ENCODE measurements around the gene OPRM1. TPM values are rescaled to one million over a fixed set of nuclear protein-coding genes. Genes with fewer than 3 reads are reported as not detected.
A peak's percentile ranks its signal among the peaks of the same experiment; 100 is the strongest.

OPRM1 gene
- total and polyA plus RNA-seq, 4 experiments from 2014 or later, result not detected

- peaks cover 54% of the 10 kb centered on the region for H3K4me1 ChIP-seq (ENCODE audit: insufficient read depth, low read length)
- H3K36me3 Mint-ChIP-seq, result peaks cover 67% of the 10 kb centered on the region in 2 donors
- peaks cover 38 to 53% (median 41%) of the 10 kb centered on the region in 4 donors for H3K4me1 Mint-ChIP-seq
- H3K9me3 ChIP-seq (ENCODE audit: control insufficient read depth in 1 of 2, low read length in 2 of 2), result no peaks in the 10 kb centered on the region
- POLR2A ChIA-PET (ENCODE audit: partially characterized antibody), result interaction anchor here (1.7 kb wide), 1 partner anchor 15 kb away, joined by 5 read pairs; no protein-coding TSS in a partner anchor
- peak overlapping the region in 7 of 8 donors; percentile 25 to 85 (median 57) for H3K4me3 Mint-ChIP-seq
- no peaks in the 10 kb centered on the region for H3K27me3 Mint-ChIP-seq
- CTCF ChIA-PET (ENCODE audit: partially characterized antibody), result interaction anchor here (1.2 to 2.8 kb wide), 2 partner anchors 53 to 58 kb away, joined by 3 to 9 read pairs; no protein-coding TSS in a partner anchor
- intact Hi-C loops (cut with micrococcal nuclease), result loop anchor here (2.0 to 5.0 kb wide), 4 partner anchors 14 to 61 kb away; no protein-coding TSS in a partner anchor
- peak overlapping the region; percentile 53 to 90 (median 81) for H3K27ac Mint-ChIP-seq
- no peak overlapping the region for H3K4me3 ChIP-seq (ENCODE audit: low read length in 2 of 2)
- DNase-seq, result no peak
- peaks cover 32% of the 10 kb centered on the region for H3K36me3 ChIP-seq (ENCODE audit: insufficient read depth, low read length)
- H3K27me3 ChIP-seq (ENCODE audit: insufficient read depth, low read length), result no peaks in the 10 kb centered on the region
- H3K9me3 Mint-ChIP-seq, result no peaks in the 10 kb centered on the region
- no peak overlapping the region for H3K27ac ChIP-seq (ENCODE audit: low read depth, low read length)
These were observed 179.3 kb downstream of the OPRM1 start for GRCh38 chr6:154218301-154218700.

GRCh38 chr6:154218787-154219186 is 179.7 kb downstream of the OPRM1 start:
- Histone ChIP-seq H3K27ac (ENCODE audit: low read depth, low read length) (no peak overlapping the region), H3K9me3 (ENCODE audit: control insufficient read depth in 1 of 2, low read length in 2 of 2) (no peaks in the 10 kb centered on the region), H3K4me1 (ENCODE audit: insufficient read depth, low read length) (peaks cover 59% of the 10 kb centered on the region), H3K36me3 (ENCODE audit: insufficient read depth, low read length) (peaks cover 28% of the 10 kb centered on the region), H3K27me3 (ENCODE audit: insufficient read depth, low read length) (no peaks in the 10 kb centered on the region), H3K4me3 (ENCODE audit: low read length in 2 of 2) (no peak overlapping the region)
- Mint-ChIP-seq H3K27me3 (no peaks in the 10 kb centered on the region), H3K4me3 (peak overlapping the region; percentile 11 to 85 (median 62)), H3K36me3 (peaks cover 62 to 68% of the 10 kb centered on the region in 2 donors), H3K4me1 (peaks cover 41 to 58% (median 45%) of the 10 kb centered on the region in 4 donors), H3K9me3 (no peaks in the 10 kb centered on the region), H3K27ac (peak overlapping the region; percentile 69 to 90 (median 86))
- intact Hi-C loops (cut with micrococcal nuclease), result loop anchor here (1.0 to 5.0 kb wide), 5 partner anchors 14 to 61 kb away; no protein-coding TSS in a partner anchor
- ChIA-PET CTCF (ENCODE audit: partially characterized antibody) (interaction anchor here (2.8 kb wide), 1 partner anchor 58 kb away, joined by 9 read pairs; no protein-coding TSS in a partner anchor), POLR2A (ENCODE audit: partially characterized antibody) (interaction anchor here (1.7 kb wide), 1 partner anchor 15 kb away, joined by 5 read pairs; no protein-coding TSS in a partner anchor)
- no peak for DNase-seq

- intact Hi-C loops (cut with micrococcal nuclease), result loop anchor here (1.0 to 5.0 kb wide), 5 partner anchors 14 to 62 kb away; no protein-coding TSS in a partner anchor
- H3K36me3 ChIP-seq (ENCODE audit: insufficient read depth, low read length), result peaks cover 26% of the 10 kb centered on the region
- Mint-ChIP-seq H3K36me3 (peaks cover 58 to 65% of the 10 kb centered on the region in 2 donors), H3K9me3 (no peaks in the 10 kb centered on the region), H3K27me3 (no peaks in the 10 kb centered on the region), H3K4me1 (peaks cover 45 to 63% (median 50%) of the 10 kb centered on the region in 4 donors), H3K27ac (peak overlapping the region; percentile 6 to 90 (median 86)), H3K4me3 (peak overlapping the region; percentile 11 to 85 (median 62))
- H3K27ac ChIP-seq (ENCODE audit: low read depth, low read length), result no peak overlapping the region
- no peaks in the 10 kb centered on the region for H3K9me3 ChIP-seq (ENCODE audit: control insufficient read depth in 1 of 2, low read length in 2 of 2)
- peaks cover 64% of the 10 kb centered on the region for H3K4me1 ChIP-seq (ENCODE audit: insufficient read depth, low read length)
- CTCF ChIA-PET (ENCODE audit: partially characterized antibody), result interaction anchor here (0.9 to 2.8 kb wide), 3 partner anchors 47 to 57 kb away, joined by 3 to 9 read pairs (median 4); no protein-coding TSS in a partner anchor
- H3K4me3 ChIP-seq (ENCODE audit: low read length in 2 of 2), result no peak overlapping the region
- no peaks in the 10 kb centered on the region for H3K27me3 ChIP-seq (ENCODE audit: insufficient read depth, low read length)
- POLR2A ChIA-PET (ENCODE audit: partially characterized antibody), result interaction anchor here (1.7 kb wide), 1 partner anchor 14 kb away, joined by 5 read pairs; no protein-coding TSS in a partner anchor
- no peak for DNase-seq
These were observed 180.2 kb downstream of the OPRM1 start for GRCh38 chr6:154219250-154219649.

- peaks cover 26% of the 10 kb centered on the region for H3K36me3 ChIP-seq (ENCODE audit: insufficient read depth, low read length)
- Mint-ChIP-seq H3K27ac (peak overlapping the region; percentile 8 to 68 (median 27)), H3K4me3 (no peak overlapping the region)
These were observed 183.7 kb downstream of the OPRM1 start for GRCh38 chr6:154222716-154223115.

GRCh38 chr6:154223296-154223695 is 184.3 kb downstream of the OPRM1 start:
- peaks cover 53 to 81% (median 69%) of the 10 kb centered on the region in 4 donors for H3K4me1 Mint-ChIP-seq
- no peaks in the 10 kb centered on the region for H3K9me3 ChIP-seq (ENCODE audit: control insufficient read depth in 1 of 2, low read length in 2 of 2)
- intact Hi-C loops (cut with micrococcal nuclease), result no loop called here
- DNase-seq, result no peak
- POLR2A ChIA-PET (ENCODE audit: partially characterized antibody), result interaction anchor here (1.1 to 2.5 kb wide), 5 partner anchors 10 to 66 kb away, joined by 3 to 14 read pairs (median 10); no protein-coding TSS in a partner anchor
- no peak overlapping the region for H3K4me3 ChIP-seq (ENCODE audit: low read length in 2 of 2)
- H3K27me3 ChIP-seq (ENCODE audit: insufficient read depth, low read length), result no peaks in the 10 kb centered on the region
- H3K36me3 Mint-ChIP-seq, result peaks cover 52 to 53% of the 10 kb centered on the region in 2 donors
- H3K27ac Mint-ChIP-seq, result peak overlapping the region in 5 of 7 donors; percentile 22 to 68 (median 45)
- H3K4me3 Mint-ChIP-seq, result no peak overlapping the region
- peaks cover 26% of the 10 kb centered on the region for H3K36me3 ChIP-seq (ENCODE audit: insufficient read depth, low read length)
- H3K9me3 Mint-ChIP-seq, result no peaks in the 10 kb centered on the region
- H3K4me1 ChIP-seq (ENCODE audit: insufficient read depth, low read length), result peaks cover 77% of the 10 kb centered on the region
- CTCF ChIA-PET (ENCODE audit: partially characterized antibody), result interaction anchor here (1.3 to 2.8 kb wide), 4 partner anchors 12 to 54 kb away, joined by 3 to 16 read pairs (median 5); no protein-coding TSS in a partner anchor
- H3K27ac ChIP-seq (ENCODE audit: low read depth, low read length), result no peak overlapping the region
- H3K27me3 Mint-ChIP-seq, result no peaks in the 10 kb centered on the region

More at GRCh38 chr6:154222716-154223115, 183.7 kb downstream of the OPRM1 start:
- H3K27me3 Mint-ChIP-seq, result no peaks in the 10 kb centered on the region
- ChIA-PET POLR2A (ENCODE audit: partially characterized antibody) (interaction anchor here (1.1 to 2.5 kb wide), 4 partner anchors 10 to 27 kb away, joined by 3 to 14 read pairs (median 8); no protein-coding TSS in a partner anchor), CTCF (ENCODE audit: partially characterized antibody) (interaction anchor here (0.8 to 2.8 kb wide), 5 partner anchors 9 to 55 kb away, joined by 3 to 16 read pairs (median 4); no protein-coding TSS in a partner anchor)
- Histone ChIP-seq H3K4me1 (ENCODE audit: insufficient read depth, low read length) (peaks cover 83% of the 10 kb centered on the region), H3K9me3 (ENCODE audit: control insufficient read depth in 1 of 2, low read length in 2 of 2) (no peaks in the 10 kb centered on the region), H3K4me3 (ENCODE audit: low read length in 2 of 2) (no peak overlapping the region), H3K27ac (ENCODE audit: low read depth, low read length) (no peak overlapping the region), H3K27me3 (ENCODE audit: insufficient read depth, low read length) (no peaks in the 10 kb centered on the region)
- intact Hi-C loops (cut with micrococcal nuclease), result no loop called here
- peaks cover 52 to 58% of the 10 kb centered on the region in 2 donors for H3K36me3 Mint-ChIP-seq
- H3K4me1 Mint-ChIP-seq, result peaks cover 55 to 82% (median 70%) of the 10 kb centered on the region in 4 donors
- DNase-seq, result no peak
- H3K9me3 Mint-ChIP-seq, result no peaks in the 10 kb centered on the region

GRCh38 chr6:154226461-154226860 is 187.4 kb downstream of the OPRM1 start:
- intact Hi-C loops (cut with micrococcal nuclease), result no loop called here
- CTCF ChIA-PET (ENCODE audit: partially characterized antibody), result no interaction called here
- DNase-seq, result no peak
- H3K9me3 Mint-ChIP-seq, result no peaks in the 10 kb centered on the region
- POLR2A ChIA-PET (ENCODE audit: partially characterized antibody), result no interaction called here
- peaks cover 13% of the 10 kb centered on the region for H3K36me3 ChIP-seq (ENCODE audit: insufficient read depth, low read length)
- H3K27ac ChIP-seq (ENCODE audit: low read depth, low read length), result no peak overlapping the region
- peaks cover 70% of the 10 kb centered on the region for H3K4me1 ChIP-seq (ENCODE audit: insufficient read depth, low read length)
- H3K9me3 ChIP-seq (ENCODE audit: control insufficient read depth in 1 of 2, low read length in 2 of 2), result no peaks in the 10 kb centered on the region
- no peaks in the 10 kb centered on the region for H3K27me3 ChIP-seq (ENCODE audit: insufficient read depth, low read length)
- H3K27ac Mint-ChIP-seq, result peak overlapping the region in 5 of 7 donors; percentile 5 to 66 (median 28)
- H3K4me3 ChIP-seq (ENCODE audit: low read length in 2 of 2), result no peak overlapping the region
- no peaks in the 10 kb centered on the region for H3K27me3 Mint-ChIP-seq
- H3K4me1 Mint-ChIP-seq, result peaks cover 53 to 84% (median 70%) of the 10 kb centered on the region in 4 donors
- H3K4me3 Mint-ChIP-seq, result peak overlapping the region in 3 of 8 donors; percentile 1 to 24 (median 11)
- H3K36me3 Mint-ChIP-seq, result peaks cover 34 to 42% of the 10 kb centered on the region in 2 donors

All from CD4-positive, alpha-beta memory T cell (primary cell).